Smooth muscle cell (in vitro differentiated cells): ENCODE data around the gene PRKCB. TPM values are rescaled to one million over a fixed set of nuclear protein-coding genes. Genes with fewer than 3 reads are reported as not detected.
A peak's percentile ranks its signal among the peaks of the same experiment; 100 is the strongest.

ENCODE experiments used
- DNase-seq: peaks from one replicate; lab custom pipeline; 2025; ENCODE audit not compliant: unreplicated experiment; lab: John Stamatoyannopoulos, UW
- H2AFZ ChIP-seq: fragments of 200-600 bp; sonication (generic); 2 replicates; pipeline ENCODE4 v1.6.0; 2016; ENCODE audit warnings: antibody characterized with exemption, low read depth, mild to moderate bottlenecking
- H3F3A ChIP-seq: fragments of 200-600 bp; sonication (generic); 2 replicates; pipeline ENCODE4 v1.6.0; 2017; ENCODE audit warnings: antibody characterized with exemption, low read depth
- H3K27ac ChIP-seq: fragments of 200-600 bp; sonication (generic); 2 replicates; pipeline ENCODE4 v1.5.1; 2016; ENCODE audit warnings: low read depth, mild to moderate bottlenecking
- H3K27me3 ChIP-seq: fragments of 200-600 bp; sonication (generic); 2 replicates; pipeline ENCODE4 v1.6.1; 2016; ENCODE audit warnings: low read depth, mild to moderate bottlenecking
- H3K36me3 ChIP-seq: fragments of 200-600 bp; sonication (generic); 2 replicates; pipeline ENCODE4 v1.5.1; 2016; ENCODE audit warnings: low read depth
- H3K4me1 ChIP-seq: fragments of 200-600 bp; sonication (generic); 2 replicates; pipeline ENCODE4 v1.5.1; 2016; ENCODE audit warnings: low read depth
- H3K4me2 ChIP-seq: fragments of 200-600 bp; sonication (generic); 2 replicates; pipeline ENCODE4 v1.6.0; 2016; ENCODE audit warnings: mild to moderate bottlenecking
- H3K4me3 ChIP-seq: fragments of 200-600 bp; sonication (generic); 2 replicates; pipeline ENCODE4 v1.5.1; 2016; ENCODE audit warnings: mild to moderate bottlenecking
- H3K79me2 ChIP-seq: fragments of 200-600 bp; sonication (generic); 2 replicates; pipeline ENCODE4 v1.6.0; 2016; ENCODE audit warnings: low read depth, mild to moderate bottlenecking
- H3K9ac ChIP-seq: fragments of 200-600 bp; sonication (generic); 2 replicates; pipeline ENCODE4 v1.6.0; 2016; ENCODE audit warnings: low read depth
- H3K9me3 ChIP-seq: fragments of 200-600 bp; sonication (generic); replicated peaks from 2 replicates; pipeline ENCODE4 v1.5.1; 2016; ENCODE audit warnings: low read depth
- H4K20me1 ChIP-seq: fragments of 200-600 bp; sonication (generic); 2 replicates; pipeline ENCODE4 v1.6.0; 2016; ENCODE audit warnings: low read depth
- WGBS: methylation state at CpG from one replicate; pipeline ENCODE4 v1.1.7; 2016; ENCODE audit warnings: low lambda C conversion rate; 5-methylcytosine and 5-hydroxymethylcytosine counted together
- polyA plus RNA-seq: library from polyadenylated mRNA; unstranded; fragments of >200 nt; fragmentation: Nextera tagmentation; extraction: Ambion mirVana; gene quantifications from 2 replicates; pipeline ENCODE4 v1.2.1, GENCODE V29; 2016
- total RNA-seq: library from RNA; depleted of rRNA; stranded (reverse); fragments of >200 nt; gene quantifications from 2 replicates; pipeline ENCODE4 v1.2.3, GENCODE V29; 2014
- TF ChIP-seq, protein P1 (sequence below): fragments of 200-600 bp; sonication (generic); IDR thresholded peaks from 2 replicates; pipeline ENCODE4 v1.5.1; 2017; ENCODE audit warnings: borderline replicate concordance, mild to moderate bottlenecking, antibody characterized with exemption; ENCODE audit not compliant: insufficient read depth, poor library complexity, severe bottlenecking

The PRKCB gene
- 0.36 TPM in 1 of 2 replicates, not detected in the other for total RNA-seq
- polyA plus RNA-seq = 0.30 TPM in 1 of 2 replicates, not detected in the other

DNA sequence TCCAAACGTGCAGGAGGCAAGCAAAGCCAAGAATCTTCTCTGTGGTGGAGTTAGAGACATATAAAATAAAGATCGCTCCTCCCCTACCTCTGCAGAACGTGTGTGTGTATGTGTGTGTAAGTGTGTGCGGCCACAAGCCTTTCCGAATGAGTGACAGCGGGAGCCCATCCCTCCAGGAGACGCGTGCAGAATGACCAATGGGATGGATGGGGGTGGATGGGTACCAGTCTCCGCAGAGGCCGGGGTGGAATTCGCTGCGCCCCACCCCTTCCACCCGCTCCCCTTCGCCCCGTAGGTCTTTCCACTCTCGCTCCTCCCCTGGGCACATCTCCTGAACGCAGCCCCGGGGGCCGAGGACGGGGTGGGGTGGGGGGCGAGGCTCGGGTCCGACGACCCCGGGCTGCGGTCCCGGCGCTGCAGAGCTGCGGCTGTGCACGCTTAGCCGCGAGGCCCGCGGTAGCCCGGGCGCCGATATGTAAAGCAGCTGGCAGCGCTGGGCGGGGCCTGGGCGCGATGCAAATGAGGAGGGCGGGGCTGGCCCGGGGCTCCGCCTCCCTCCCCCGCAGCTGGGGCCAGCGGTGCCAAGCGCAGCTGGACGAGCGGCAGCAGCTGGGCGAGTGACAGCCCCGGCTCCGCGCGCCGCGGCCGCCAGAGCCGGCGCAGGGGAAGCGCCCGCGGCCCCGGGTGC lies at the start of gene PRKCB:
TSS of gene PRKCB (plus strand) at position 594 of the 688 bp plus-strand sequence.
- no peak within 1 kb of the TSS for H3K27ac ChIP-seq
- no peak within 1 kb of the TSS for H3K9ac ChIP-seq
- H3F3A ChIP-seq = no peaks in the 10 kb centered on the region
- TF ChIP-seq, protein P1, sequence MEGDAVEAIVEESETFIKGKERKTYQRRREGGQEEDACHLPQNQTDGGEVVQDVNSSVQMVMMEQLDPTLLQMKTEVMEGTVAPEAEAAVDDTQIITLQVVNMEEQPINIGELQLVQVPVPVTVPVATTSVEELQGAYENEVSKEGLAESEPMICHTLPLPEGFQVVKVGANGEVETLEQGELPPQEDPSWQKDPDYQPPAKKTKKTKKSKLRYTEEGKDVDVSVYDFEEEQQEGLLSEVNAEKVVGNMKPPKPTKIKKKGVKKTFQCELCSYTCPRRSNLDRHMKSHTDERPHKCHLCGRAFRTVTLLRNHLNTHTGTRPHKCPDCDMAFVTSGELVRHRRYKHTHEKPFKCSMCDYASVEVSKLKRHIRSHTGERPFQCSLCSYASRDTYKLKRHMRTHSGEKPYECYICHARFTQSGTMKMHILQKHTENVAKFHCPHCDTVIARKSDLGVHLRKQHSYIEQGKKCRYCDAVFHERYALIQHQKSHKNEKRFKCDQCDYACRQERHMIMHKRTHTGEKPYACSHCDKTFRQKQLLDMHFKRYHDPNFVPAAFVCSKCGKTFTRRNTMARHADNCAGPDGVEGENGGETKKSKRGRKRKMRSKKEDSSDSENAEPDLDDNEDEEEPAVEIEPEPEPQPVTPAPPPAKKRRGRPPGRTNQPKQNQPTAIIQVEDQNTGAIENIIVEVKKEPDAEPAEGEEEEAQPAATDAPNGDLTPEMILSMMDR = no peak
- peak within 1 kb of the TSS; percentile 83 for H3K4me2 ChIP-seq
- peaks cover 4% of the 10 kb centered on the region for H3K4me1 ChIP-seq
- DNase-seq = peak; percentile 17
- peak within 1 kb of the TSS; percentile 39 for H3K4me3 ChIP-seq
- no peaks in the 10 kb centered on the region for H3K9me3 ChIP-seq
- H3K36me3 ChIP-seq = no peaks in the 10 kb centered on the region
- WGBS = 2% methylated on average over 25 of the region's 63 CpGs
- H2AFZ ChIP-seq = no peak within 1 kb of the TSS
- H3K79me2 ChIP-seq = no peaks in the 10 kb centered on the region
- H3K27me3 ChIP-seq = peaks cover 74% of the 10 kb centered on the region
- no peaks in the 10 kb centered on the region for H4K20me1 ChIP-seq

DNA sequence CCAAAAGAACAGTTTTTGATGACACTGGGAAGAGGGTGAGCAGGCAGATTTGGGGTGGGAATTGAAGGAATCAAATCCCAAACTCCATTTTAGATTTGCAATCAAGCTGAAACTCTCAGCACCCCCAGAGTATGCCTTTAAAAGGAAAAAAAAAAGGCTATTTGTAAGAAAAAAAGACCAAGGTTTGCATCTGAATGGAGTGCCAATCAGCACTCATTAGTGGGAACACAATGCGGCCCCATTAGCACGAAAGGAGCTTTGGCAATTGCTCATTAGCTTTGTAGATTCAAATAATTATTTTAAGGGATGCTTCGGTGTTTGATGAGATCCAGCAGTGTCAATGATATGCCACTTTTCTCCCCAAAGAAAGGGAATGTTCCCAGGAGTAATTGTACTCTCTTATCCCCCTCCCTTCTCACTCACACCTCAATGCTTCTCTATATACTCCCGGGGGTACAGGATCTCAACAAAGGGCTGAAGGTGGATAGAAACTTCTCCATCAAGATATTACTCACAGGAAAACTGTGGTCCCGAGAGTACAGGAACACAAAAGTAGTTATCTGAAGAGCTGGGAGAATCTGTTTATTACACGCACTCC lies 48.7 kb upstream of the PRKCB start:
- Histone ChIP-seq H3K4me1 (no peaks in the 10 kb centered on the region), H4K20me1 (no peaks in the 10 kb centered on the region), H3K36me3 (no peaks in the 10 kb centered on the region), H3K27ac (no peak overlapping the region), H3K27me3 (peaks cover 20% of the 10 kb centered on the region), H3K79me2 (no peaks in the 10 kb centered on the region), H3K4me3 (no peak overlapping the region), H3K9ac (no peak overlapping the region), H2AFZ (no peak overlapping the region), H3K4me2 (no peak overlapping the region), H3F3A (no peaks in the 10 kb centered on the region), H3K9me3 (no peaks in the 10 kb centered on the region)
- WGBS = 20% methylated on average over 6 of the region's 6 CpGs
- DNase-seq = no peak
- TF ChIP-seq, protein P1 = no peak

DNA sequence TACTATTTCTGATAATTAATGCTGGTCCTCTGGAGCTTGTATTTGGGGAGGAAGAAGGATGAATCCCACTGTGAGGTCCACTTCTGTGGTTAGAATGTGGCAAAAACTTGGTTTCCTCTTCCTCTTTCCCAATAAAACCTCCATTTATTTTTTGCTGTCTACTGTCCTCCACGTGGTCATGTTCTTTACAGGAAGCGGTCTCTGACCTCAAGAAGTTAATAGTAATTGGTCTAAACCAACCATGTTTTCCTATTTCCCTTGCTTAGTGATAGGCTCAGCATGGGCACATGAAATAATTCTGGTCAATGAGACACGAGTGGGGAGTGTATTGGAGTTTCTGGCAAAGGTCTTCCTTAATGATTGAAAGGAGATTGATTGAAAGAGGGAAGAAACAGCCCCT lies 47.1 kb upstream of the PRKCB start:
- no peak overlapping the region for H3K4me3 ChIP-seq
- 84% methylated on average over 3 of the region's 3 CpGs for WGBS
- no peaks in the 10 kb centered on the region for H4K20me1 ChIP-seq
- no peaks in the 10 kb centered on the region for H3K36me3 ChIP-seq
- no peaks in the 10 kb centered on the region for H3F3A ChIP-seq
- no peak overlapping the region for H2AFZ ChIP-seq
- no peak overlapping the region for H3K27ac ChIP-seq
- H3K27me3 ChIP-seq = peaks cover 20% of the 10 kb centered on the region
- no peaks in the 10 kb centered on the region for H3K79me2 ChIP-seq
- H3K4me2 ChIP-seq = no peak overlapping the region
- TF ChIP-seq, protein P1 = no peak
- no peaks in the 10 kb centered on the region for H3K4me1 ChIP-seq
- H3K9me3 ChIP-seq = no peaks in the 10 kb centered on the region
- no peak overlapping the region for H3K9ac ChIP-seq
- DNase-seq = no peak

DNA sequence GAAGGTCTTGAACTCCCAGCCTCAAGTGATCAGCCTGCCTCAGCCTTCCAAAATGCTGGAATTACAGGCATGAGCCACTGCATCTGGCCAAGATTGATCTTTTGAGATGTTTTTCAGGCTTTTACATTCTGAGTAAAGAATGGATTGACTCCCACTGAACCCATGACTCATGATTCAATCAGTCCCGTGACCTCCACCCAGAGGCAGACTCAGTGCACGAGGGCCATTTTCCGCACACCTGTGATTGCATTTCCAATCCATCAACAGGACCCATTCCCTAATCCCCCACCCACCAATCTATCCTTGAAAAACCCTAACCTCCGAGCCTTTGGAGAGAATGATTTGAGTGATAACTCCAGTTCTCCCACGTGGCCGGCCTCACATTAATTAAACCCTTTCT lies 40.4 kb upstream of the PRKCB start:
- WGBS = 85% methylated on average over 6 of the region's 6 CpGs
- H3K4me1 ChIP-seq = no peaks in the 10 kb centered on the region
- H3K79me2 ChIP-seq = no peaks in the 10 kb centered on the region
- H3K4me3 ChIP-seq = no peak overlapping the region
- H3K9ac ChIP-seq = no peak overlapping the region
- no peak overlapping the region for H2AFZ ChIP-seq
- H3K36me3 ChIP-seq = no peaks in the 10 kb centered on the region
- H3K4me2 ChIP-seq = no peak overlapping the region
- DNase-seq = no peak
- H3F3A ChIP-seq = no peaks in the 10 kb centered on the region
- no peaks in the 10 kb centered on the region for H4K20me1 ChIP-seq
- no peak overlapping the region for H3K27ac ChIP-seq
- TF ChIP-seq, protein P1 = no peak
- H3K27me3 ChIP-seq = no peaks in the 10 kb centered on the region
- no peaks in the 10 kb centered on the region for H3K9me3 ChIP-seq
